ENCODE measurements around the gene ENPP3.

DNA sequence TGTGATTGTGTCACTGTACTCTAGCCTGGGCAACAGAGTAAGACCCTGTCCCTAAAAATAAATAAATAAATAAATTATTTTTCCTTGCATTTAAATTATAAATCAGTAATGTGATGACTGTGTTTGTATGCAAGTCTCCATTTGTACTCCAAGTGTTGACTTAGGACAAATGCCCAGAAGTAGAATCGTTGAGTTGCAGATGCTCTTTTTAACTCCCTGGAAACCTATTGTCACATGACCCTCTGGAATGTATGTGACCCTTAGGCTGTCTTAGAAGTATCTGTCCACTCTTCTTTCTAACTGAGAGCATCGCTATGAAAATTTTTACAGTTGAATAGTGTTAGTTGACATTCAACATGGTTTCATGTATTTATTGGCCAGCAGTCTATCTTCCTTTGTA is 45.3 kb downstream of the ENPP3 start:
- no peak for TF ChIP-seq EZH2phosphoT487 (IDR thresholded peaks at IDR 0.05; ENCODE audit: borderline replicate concordance, low read length)
- TF ChIP-seq, protein P1, sequence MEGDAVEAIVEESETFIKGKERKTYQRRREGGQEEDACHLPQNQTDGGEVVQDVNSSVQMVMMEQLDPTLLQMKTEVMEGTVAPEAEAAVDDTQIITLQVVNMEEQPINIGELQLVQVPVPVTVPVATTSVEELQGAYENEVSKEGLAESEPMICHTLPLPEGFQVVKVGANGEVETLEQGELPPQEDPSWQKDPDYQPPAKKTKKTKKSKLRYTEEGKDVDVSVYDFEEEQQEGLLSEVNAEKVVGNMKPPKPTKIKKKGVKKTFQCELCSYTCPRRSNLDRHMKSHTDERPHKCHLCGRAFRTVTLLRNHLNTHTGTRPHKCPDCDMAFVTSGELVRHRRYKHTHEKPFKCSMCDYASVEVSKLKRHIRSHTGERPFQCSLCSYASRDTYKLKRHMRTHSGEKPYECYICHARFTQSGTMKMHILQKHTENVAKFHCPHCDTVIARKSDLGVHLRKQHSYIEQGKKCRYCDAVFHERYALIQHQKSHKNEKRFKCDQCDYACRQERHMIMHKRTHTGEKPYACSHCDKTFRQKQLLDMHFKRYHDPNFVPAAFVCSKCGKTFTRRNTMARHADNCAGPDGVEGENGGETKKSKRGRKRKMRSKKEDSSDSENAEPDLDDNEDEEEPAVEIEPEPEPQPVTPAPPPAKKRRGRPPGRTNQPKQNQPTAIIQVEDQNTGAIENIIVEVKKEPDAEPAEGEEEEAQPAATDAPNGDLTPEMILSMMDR (IDR thresholded peaks at IDR 0.05; ENCODE audit: low read depth, low read length, poor library complexity, severe bottlenecking), result no peak
